IMR-90 (cell line): ENCODE measurements around the gene RASSF5. TPM values are rescaled to one million over a fixed set of nuclear protein-coding genes. Genes with fewer than 3 reads are reported as not detected.
A peak's percentile ranks its signal among the peaks of the same experiment; 100 is the strongest.

ENCODE experiments used
- ATAC-seq: fragments of 200-7000 bp; cut with Tn5 transposase; 2 replicates; pipeline ENCODE4 v1.9.1; 2020; ENCODE audit warnings: low read depth, mild to moderate bottlenecking, moderate library complexity
- BruUV-seq: library from RNA; stranded (reverse); fragments of 400-500 nt; replicated peaks from 2 replicates; lab custom pipeline; 2021; lab: Mats Ljungman, UMichigan
- CTCF ChIA-PET: fragments of 300-600 bp; formaldehyde crosslinking; extraction: SDS; loops from one replicate; lab custom pipeline; 2021; ENCODE audit warnings: antibody characterized with exemption; lab: Yijun Ruan, JAX
- POLR2A ChIA-PET: fragments of 300-600 bp; sonication (Branson Sonifier 250); formaldehyde crosslinking; loops from one replicate; lab custom pipeline; 2022; ENCODE audit warnings: antibody characterized with exemption; ENCODE audit not compliant: unreplicated experiment; lab: Charles Lee
- DNase-seq: peaks from one replicate; pipeline ENCODE4 v3.0.0; 2013
- H2AFZ ChIP-seq: replicated peaks from 2 replicates; pipeline ENCODE3; 2013; ENCODE audit warnings: low read length, mild to moderate bottlenecking; ENCODE audit not compliant: poor library complexity
- H2AK5ac ChIP-seq: 2 replicates; pipeline ENCODE4 v1.6.1; 2013; ENCODE audit warnings: low read depth, low read length, inconsistent platforms
- H2AK9ac ChIP-seq: replicated peaks from 2 replicates; pipeline ENCODE3; 2013; ENCODE audit warnings: mild to moderate bottlenecking, low read depth, low read length, moderate library complexity; ENCODE audit not compliant: poor library complexity
- H2BK120ac ChIP-seq: 2 replicates; pipeline ENCODE4 v1.6.1; 2013; ENCODE audit warnings: low read depth, low read length, inconsistent platforms
- H2BK15ac ChIP-seq: 3 replicates; pipeline ENCODE4 v1.6.1; 2013; ENCODE audit warnings: low read depth, low read length, inconsistent platforms
- H2BK20ac ChIP-seq: 2 replicates; pipeline ENCODE4 v1.6.1; 2013; ENCODE audit warnings: low read depth, mild to moderate bottlenecking, inconsistent platforms, low read length, moderate library complexity
- H2BK5ac ChIP-seq: 2 replicates; pipeline ENCODE4 v1.6.1; 2013; ENCODE audit warnings: mild to moderate bottlenecking, low read depth, low read length, inconsistent platforms; ENCODE audit not compliant: poor library complexity, severe bottlenecking
- H3K14ac ChIP-seq: replicated peaks from 2 replicates; pipeline ENCODE4 v1.6.1; 2013; ENCODE audit warnings: low read depth, low read length, inconsistent platforms
- H3K18ac ChIP-seq: 2 replicates; pipeline ENCODE4 v1.6.1; 2013; ENCODE audit warnings: low read depth, low read length, control low read depth
- H3K23ac ChIP-seq: 2 replicates; pipeline ENCODE4 v1.6.1; 2013; ENCODE audit warnings: low read depth, low read length, inconsistent platforms
- H3K27ac ChIP-seq: 2 replicates; pipeline ENCODE4 v1.5.1; 2013; ENCODE audit warnings: mild to moderate bottlenecking, control low read depth, low read length; ENCODE audit not compliant: insufficient read depth
- H3K27me3 ChIP-seq: 2 replicates; pipeline ENCODE4 v1.6.1; 2013; ENCODE audit warnings: low read length; ENCODE audit not compliant: control insufficient read depth, insufficient read depth
- H3K36me3 ChIP-seq: 2 replicates; pipeline ENCODE4 v1.6.1; 2013; ENCODE audit warnings: low read length, mixed read lengths; ENCODE audit not compliant: control insufficient read depth, insufficient read depth
- H3K4ac ChIP-seq: 2 replicates; pipeline ENCODE4 v1.6.1; 2013; ENCODE audit warnings: low read depth, low read length, inconsistent platforms
- H3K4me1 ChIP-seq: 2 replicates; pipeline ENCODE4 v1.6.1; 2013; ENCODE audit warnings: low read length, mixed read lengths; ENCODE audit not compliant: control insufficient read depth, insufficient read depth
- H3K4me2 ChIP-seq: 2 replicates; pipeline ENCODE4 v1.6.1; 2013; ENCODE audit warnings: low read depth, mild to moderate bottlenecking, control low read depth, low read length, moderate library complexity
- H3K4me3 ChIP-seq: 2 replicates; pipeline ENCODE4 v1.5.1; 2013; ENCODE audit warnings: low read depth, mild to moderate bottlenecking, control low read depth, low read length, moderate library complexity; ENCODE audit not compliant: insufficient read depth
- H3K56ac ChIP-seq: 2 replicates; pipeline ENCODE4 v1.6.1; 2013; ENCODE audit warnings: low read length, inconsistent platforms; ENCODE audit not compliant: insufficient read depth; ENCODE audit errors: extremely low read depth
- H3K79me1 ChIP-seq, 2 experiments: 2 replicates each; pipeline ENCODE4 v1.6.1; 2013; ENCODE audit warnings: low read length in 2 of 2, inconsistent platforms in 1 of 2, low read depth in 1 of 2
- H3K9ac ChIP-seq: 2 replicates; pipeline ENCODE4 v1.6.1; 2013; ENCODE audit warnings: low read depth, low read length, control low read depth
- H3K9me1 ChIP-seq: 2 replicates; pipeline ENCODE4 v1.6.1; 2013; ENCODE audit warnings: low read length, inconsistent platforms; ENCODE audit not compliant: insufficient read depth
- H3K9me3 ChIP-seq: 2 replicates; pipeline ENCODE4 v1.6.1; 2013; ENCODE audit warnings: low read length; ENCODE audit not compliant: control insufficient read depth, insufficient read depth
- H4K20me1 ChIP-seq: 2 replicates; pipeline ENCODE4 v1.6.1; 2013; ENCODE audit warnings: low read length, inconsistent platforms; ENCODE audit not compliant: insufficient read depth
- H4K5ac ChIP-seq: 2 replicates; pipeline ENCODE4 v1.6.1; 2013; ENCODE audit warnings: mild to moderate bottlenecking, low read depth, low read length, control low read depth
- H4K8ac ChIP-seq, 2 experiments: 2 replicates each; pipeline ENCODE4 v1.6.1; 2013; ENCODE audit warnings: low read depth in 2 of 2, low read length in 2 of 2, control low read depth in 1 of 2, inconsistent platforms in 1 of 2
- H4K91ac ChIP-seq: 2 replicates; pipeline ENCODE4 v1.6.1; 2013; ENCODE audit warnings: low read depth, low read length, inconsistent platforms; ENCODE audit not compliant: insufficient read depth
- BHLHE40 ChIP-seq: fragments of 150-350 bp; IDR thresholded peaks from 2 replicates; pipeline ENCODE4 v1.6.1; 2016; ENCODE audit warnings: mild to moderate bottlenecking, low read depth, low read length
- CEBPB ChIP-seq: IDR thresholded peaks from 2 replicates; pipeline ENCODE4 v1.6.1; 2012; ENCODE audit warnings: low read depth, low read length, improper control_type of control experiment
- FOS ChIP-seq: fragments of 150-350 bp; IDR thresholded peaks from 2 replicates; pipeline ENCODE4 v1.6.1; 2016; ENCODE audit warnings: low read depth, low read length
- MAFK ChIP-seq: IDR thresholded peaks from 2 replicates; pipeline ENCODE4 v1.6.1; 2012; ENCODE audit warnings: low read depth, low read length, improper control_type of control experiment
- MAZ ChIP-seq: IDR thresholded peaks from 2 replicates; pipeline ENCODE4 v1.6.1; 2012; ENCODE audit warnings: low read depth, mild to moderate bottlenecking, low read length, improper control_type of control experiment, moderate library complexity, borderline replicate concordance
- MXI1 ChIP-seq: IDR thresholded peaks from 2 replicates; pipeline ENCODE4 v1.6.1; 2012; ENCODE audit warnings: low read depth, mild to moderate bottlenecking, low read length, moderate library complexity, borderline replicate concordance
- NFE2L2 ChIP-seq: fragments of 150-350 bp; IDR thresholded peaks from 2 replicates; pipeline ENCODE4 v1.6.1; 2016; ENCODE audit warnings: low read depth, mild to moderate bottlenecking, low read length
- POLR2A ChIP-seq: IDR thresholded peaks from 2 replicates; pipeline ENCODE4 v1.6.1; 2012; ENCODE audit warnings: mild to moderate bottlenecking, low read depth, low read length
- RAD21 ChIP-seq: IDR thresholded peaks from 2 replicates; pipeline ENCODE4 v1.6.1; 2012; ENCODE audit warnings: low read length, improper control_type of control experiment
- RCOR1 ChIP-seq: IDR thresholded peaks from 2 replicates; pipeline ENCODE4 v1.6.1; 2012; ENCODE audit warnings: mild to moderate bottlenecking, low read length, improper control_type of control experiment; ENCODE audit not compliant: insufficient replicate concordance
- RFX5 ChIP-seq: IDR thresholded peaks from 2 replicates; pipeline ENCODE4 v1.8.0; 2012; ENCODE audit warnings: low read depth, mild to moderate bottlenecking, low read length, moderate library complexity
- SMC3 ChIP-seq: fragments of 150-350 bp; IDR thresholded peaks from 2 replicates; pipeline ENCODE4 v1.6.1; 2016; ENCODE audit warnings: low read depth, mild to moderate bottlenecking, antibody characterized with exemption, low read length, moderate library complexity
- WGBS, 2 experiments: methylation state at CpG; one replicate each; pipeline versions ENCODE4 v1.1.5 to v1.1.7; 2013; ENCODE audit warnings: missing lambda C conversion rate in 2 of 2; ENCODE audit not compliant: insufficient read length in 1 of 2; ENCODE audit errors: extremely low coverage in 2 of 2; 5-methylcytosine and 5-hydroxymethylcytosine counted together
- dilution Hi-C: fragments of 300-500 bp; cut with HindIII; formaldehyde crosslinking; loops from one replicate; pipeline ENCODE4 v1.14.3; 2018; ENCODE audit warnings: low sequenced_read_pairs; ENCODE audit not compliant: unreplicated experiment
- in situ Hi-C: fragments of 300-500 bp; cut with MboI; formaldehyde crosslinking; loops from 3 replicates; pipeline ENCODE4 v1.14.3; 2019; ENCODE audit warnings: low sequenced_read_pairs, inconsistent platforms, mixed read lengths
- intact Hi-C: fragments of 100-400 bp; cut with micrococcal nuclease; formaldehyde crosslinking; loops from 2 replicates; pipeline ENCODE4 v1.10.0; 2022
- polyA plus RNA-seq, 3 experiments: library from polyadenylated mRNA; depleted of rRNA; stranded (reverse); fragments of >200 nt; gene quantifications; 2 replicates each; pipeline ENCODE4 v1.2.3, GENCODE V29; 2012; ENCODE audit warnings: low replicate concordance in 1 of 3
- total RNA-seq: library from RNA; depleted of rRNA; stranded (reverse); fragments of >200 nt; gene quantifications from 2 replicates; pipeline ENCODE4 v1.2.3, GENCODE V29; 2012
- TF ChIP-seq, protein P1 (sequence below): conservative IDR thresholded peaks from 2 replicates; pipeline ENCODE4 v1.5.1; 2012; ENCODE audit warnings: mild to moderate bottlenecking, low read depth, low read length, improper control_type of control experiment
- TF ChIP-seq, protein P2 (sequence below): fragments of 150-350 bp; IDR thresholded peaks from 2 replicates; pipeline ENCODE4 v1.6.1; 2017; ENCODE audit warnings: mild to moderate bottlenecking, antibody characterized with exemption, low read length, low read depth

RASSF5 gene
- total and polyA plus RNA-seq, 2 of the 4 experiments (the other 2 are of a cell fraction), result 0.18 to 1.1 TPM

DNA sequence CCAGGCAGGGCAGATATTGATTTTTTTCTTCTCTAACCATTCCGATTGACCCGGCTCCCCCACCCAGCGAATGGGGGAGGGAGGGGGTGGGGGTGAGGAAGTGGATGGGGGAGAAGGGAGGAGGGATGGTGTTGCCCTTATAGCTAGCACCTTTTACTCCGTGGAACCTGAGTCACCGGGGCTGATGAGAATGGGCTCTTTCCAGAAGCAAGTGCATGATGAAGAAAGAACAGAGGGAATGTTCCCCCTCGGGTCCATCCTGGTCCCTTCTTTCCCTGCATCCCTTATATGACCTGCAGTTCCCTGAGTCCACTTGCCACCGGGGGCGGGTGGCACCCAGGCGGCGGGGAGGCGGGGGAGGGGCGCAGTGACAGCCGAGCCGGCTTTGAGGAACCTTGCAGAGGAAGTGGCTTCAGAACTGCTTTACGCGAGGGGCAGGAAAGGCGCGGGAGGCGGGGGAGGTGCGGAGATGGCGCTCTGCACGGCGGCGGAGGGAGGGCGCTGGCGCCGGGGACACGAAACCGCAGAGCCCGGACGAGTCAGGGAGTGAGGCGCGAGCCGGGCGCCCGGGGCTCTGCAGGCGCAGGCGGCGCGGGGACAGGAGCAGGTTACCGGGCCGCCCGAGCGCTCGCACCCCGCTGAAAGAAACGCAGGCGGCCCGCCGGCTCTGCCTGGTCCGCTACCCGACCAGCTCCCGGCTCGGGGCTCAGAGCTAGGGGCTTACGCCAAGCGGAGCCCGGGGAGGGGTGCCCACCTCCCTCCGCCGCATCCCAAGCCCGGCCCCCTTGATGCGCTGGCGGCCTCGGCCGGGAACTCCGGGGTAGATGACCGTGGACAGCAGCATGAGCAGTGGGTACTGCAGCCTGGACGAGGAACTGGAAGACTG, 49.7 kb downstream of the RASSF5 start:
- Histone ChIP-seq H4K20me1 (0 out of 2 replicates have a peak, but pooled peaks cover 12% of the 10 kb centered on the region), H2AK5ac (no peak overlapping the region), H4K91ac (no peak overlapping the region), H2BK20ac (no peak overlapping the region), H3K14ac (0 out of 2 replicates have a peak overlapping the region, but pooled peaks have one; percentile 4), H3K27me3 (peaks cover 7% of the 10 kb centered on the region), H3K9ac (no peak overlapping the region), H3K9me3 (no peaks in the 10 kb centered on the region), H3K79me1 (no peaks in the 10 kb centered on the region), H4K5ac (no peak overlapping the region), H3K4me3 (peak overlapping the region; percentile 40), H2BK5ac (no peak overlapping the region), H2AK9ac (peak overlapping the region; percentile 4), H3K56ac (no peak overlapping the region), H3K23ac (peak overlapping the region; percentile 41; the same call in 1 of the 2 replicates), H3K27ac (no peak overlapping the region), H3K36me3 (no peaks in the 10 kb centered on the region), H3K4me1 (peaks cover 4% of the 10 kb centered on the region; the same call in 1 of the 2 replicates), H2BK120ac (no peak overlapping the region), H2AFZ (peak overlapping the region; percentile 83), H2BK15ac (no peak overlapping the region), H3K18ac (no peak overlapping the region), H3K4ac (no peak overlapping the region), H3K4me2 (peak overlapping the region; percentile 75), H3K9me1 (peaks cover 7% of the 10 kb centered on the region; the same call in 1 of the 2 replicates), H4K8ac (no peak overlapping the region)
- dilution Hi-C loops (no loop called here), in situ Hi-C loops (no loop called here), intact Hi-C loops (no loop called here)
- ChIA-PET POLR2A (no interaction called here), CTCF (no interaction called here)
- no TSS peak for BruUV-seq
- ATAC-seq (peak; percentile 94), DNase-seq (peak; percentile 38)
- WGBS, 2 experiments, result 0% methylated on average over 14 of the region's 67 CpGs; no CpG with 5 or more reads in 1 of the 2 experiments
- no peak for TF ChIP-seq NFE2L2
- TF ChIP-seq MAZ, result no peak
- TF ChIP-seq, protein P1, sequence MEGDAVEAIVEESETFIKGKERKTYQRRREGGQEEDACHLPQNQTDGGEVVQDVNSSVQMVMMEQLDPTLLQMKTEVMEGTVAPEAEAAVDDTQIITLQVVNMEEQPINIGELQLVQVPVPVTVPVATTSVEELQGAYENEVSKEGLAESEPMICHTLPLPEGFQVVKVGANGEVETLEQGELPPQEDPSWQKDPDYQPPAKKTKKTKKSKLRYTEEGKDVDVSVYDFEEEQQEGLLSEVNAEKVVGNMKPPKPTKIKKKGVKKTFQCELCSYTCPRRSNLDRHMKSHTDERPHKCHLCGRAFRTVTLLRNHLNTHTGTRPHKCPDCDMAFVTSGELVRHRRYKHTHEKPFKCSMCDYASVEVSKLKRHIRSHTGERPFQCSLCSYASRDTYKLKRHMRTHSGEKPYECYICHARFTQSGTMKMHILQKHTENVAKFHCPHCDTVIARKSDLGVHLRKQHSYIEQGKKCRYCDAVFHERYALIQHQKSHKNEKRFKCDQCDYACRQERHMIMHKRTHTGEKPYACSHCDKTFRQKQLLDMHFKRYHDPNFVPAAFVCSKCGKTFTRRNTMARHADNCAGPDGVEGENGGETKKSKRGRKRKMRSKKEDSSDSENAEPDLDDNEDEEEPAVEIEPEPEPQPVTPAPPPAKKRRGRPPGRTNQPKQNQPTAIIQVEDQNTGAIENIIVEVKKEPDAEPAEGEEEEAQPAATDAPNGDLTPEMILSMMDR, result no peak
- TF ChIP-seq RFX5, result no peak
- TF ChIP-seq RCOR1, result no peak
- TF ChIP-seq RAD21, result no peak
- TF ChIP-seq MAFK, result no peak
- no peak for TF ChIP-seq FOS
- TF ChIP-seq CEBPB, result no peak
- no peak for TF ChIP-seq POLR2A
- no peak for TF ChIP-seq SMC3
- TF ChIP-seq, protein P2, sequence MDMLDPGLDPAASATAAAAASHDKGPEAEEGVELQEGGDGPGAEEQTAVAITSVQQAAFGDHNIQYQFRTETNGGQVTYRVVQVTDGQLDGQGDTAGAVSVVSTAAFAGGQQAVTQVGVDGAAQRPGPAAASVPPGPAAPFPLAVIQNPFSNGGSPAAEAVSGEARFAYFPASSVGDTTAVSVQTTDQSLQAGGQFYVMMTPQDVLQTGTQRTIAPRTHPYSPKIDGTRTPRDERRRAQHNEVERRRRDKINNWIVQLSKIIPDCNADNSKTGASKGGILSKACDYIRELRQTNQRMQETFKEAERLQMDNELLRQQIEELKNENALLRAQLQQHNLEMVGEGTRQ, result no peak
- no peak for TF ChIP-seq MXI1
- no peak for TF ChIP-seq BHLHE40
